GM19324 (cell line): ENCODE data around the gene STX2.
"Not testable (repeated sequence)": the region's sequence is repeated elsewhere in the genome, so short reads cannot be mapped to it uniquely, and the experiment has no call there.

Experiments used
- ATAC-seq: cut with Tn5 transposase; IDR thresholded peaks from one replicate; pipeline ENCODE4 v1.9.1; 2021; ENCODE audit warnings: mild to moderate bottlenecking, moderate library complexity; ENCODE audit not compliant: unreplicated experiment, low FRiP score

The STX2 gene

GRCh38 chr12:130770413-130771028 lies 68.5 kb downstream of the STX2 start:
- no peak for ATAC-seq

GRCh38 chr12:130768120-130768519 lies 70.9 kb downstream of the STX2 start:
- no peak for ATAC-seq

- no peak for ATAC-seq
Observed at GRCh38 chr12:130766470-130766869, 72.6 kb downstream of the STX2 start.

- no peak for ATAC-seq
Observed at GRCh38 chr12:130765186-130765659, 73.8 kb downstream of the STX2 start.

- no peak for ATAC-seq
Observed at GRCh38 chr12:130764475-130765185, 74.4 kb downstream of the STX2 start.

GRCh38 chr12:130764073-130764472 lies 75.0 kb downstream of the STX2 start:
- ATAC-seq, result no peak

- no peak for ATAC-seq
Observed at GRCh38 chr12:130762319-130762675, 76.8 kb downstream of the STX2 start.

GRCh38 chr12:130761537-130762318 lies 77.3 kb downstream of the STX2 start:
- ATAC-seq, result no peak

GRCh38 chr12:130754234-130754901 lies 84.7 kb downstream of the STX2 start:
- no peak for ATAC-seq

- no peak for ATAC-seq
Observed at GRCh38 chr12:130752692-130753230, 86.3 kb downstream of the STX2 start.

GRCh38 chr12:130752037-130752436 lies 87.0 kb downstream of the STX2 start:
- not testable (repeated sequence) for ATAC-seq

- ATAC-seq, result no peak
Observed at GRCh38 chr12:130748786-130749185, 90.3 kb downstream of the STX2 start.

- no peak for ATAC-seq
Observed at GRCh38 chr12:130747867-130748740, 90.9 kb downstream of the STX2 start.

GRCh38 chr12:130746546-130746945 lies 92.5 kb downstream of the STX2 start:
- no peak for ATAC-seq

GRCh38 chr12:130745921-130746320 lies 93.1 kb downstream of the STX2 start:
- no peak for ATAC-seq

- ATAC-seq, result no peak
Observed at GRCh38 chr12:130744274-130744673, 94.8 kb downstream of the STX2 start.

GRCh38 chr12:130743606-130744005 lies 95.4 kb downstream of the STX2 start:
- ATAC-seq, result no peak

- ATAC-seq, result no peak
Observed at GRCh38 chr12:130743176-130743575, 95.9 kb downstream of the STX2 start.

- no peak for ATAC-seq
Observed at GRCh38 chr12:130742716-130743115, 96.3 kb downstream of the STX2 start.

GRCh38 chr12:130742112-130742511 lies 96.9 kb downstream of the STX2 start:
- no peak for ATAC-seq
